Upper lobe of left lung (tissue), 4 donors: ENCODE results near the gene SEMA3D.

Experiments used
- CTCF ChIP-seq, 6 experiments: fragments of 450-650 bp in 4 of 6; fragments of 200-600 bp in 2 of 6; sonication (generic) in 2 of 6; IDR thresholded peaks; one replicate each; pipeline ENCODE4 v1.5.1; 2016 to 2019; ENCODE audit warnings: antibody characterized with exemption in 6 of 6
- EP300 ChIP-seq, 4 donors: sonication (generic); formaldehyde crosslinking; IDR thresholded peaks; one replicate each; pipeline ENCODE4 v1.5.1; 2017; ENCODE audit warnings: antibody characterized with exemption in 4 of 4, control low read depth in 2 of 4
- POLR2A ChIP-seq, 4 donors: fragments of 450-650 bp; IDR thresholded peaks; one replicate each; pipeline ENCODE4 v1.5.1; 2016 to 2017; ENCODE audit warnings: antibody characterized with exemption in 4 of 4, mild to moderate bottlenecking in 2 of 4
- POLR2AphosphoS5 ChIP-seq, 2 donors: sonication (generic); formaldehyde crosslinking; IDR thresholded peaks; one replicate each; pipeline ENCODE4 v1.5.1; 2017; ENCODE audit warnings: antibody characterized with exemption in 2 of 2

- TF ChIP-seq POLR2AphosphoS5 (IDR thresholded peaks at IDR 0.05) = no peak
- TF ChIP-seq CTCF (IDR thresholded peaks at IDR 0.05) = no peak
- no peak for TF ChIP-seq EP300 (IDR thresholded peaks at IDR 0.05)
- no peak for TF ChIP-seq POLR2A (IDR thresholded peaks at IDR 0.05)
These were observed 186.0 kb downstream of the SEMA3D start for GRCh38 chr7:85000735-85001350.
